Measurements from ENCODE around the gene ADK.

ADK gene

DNA sequence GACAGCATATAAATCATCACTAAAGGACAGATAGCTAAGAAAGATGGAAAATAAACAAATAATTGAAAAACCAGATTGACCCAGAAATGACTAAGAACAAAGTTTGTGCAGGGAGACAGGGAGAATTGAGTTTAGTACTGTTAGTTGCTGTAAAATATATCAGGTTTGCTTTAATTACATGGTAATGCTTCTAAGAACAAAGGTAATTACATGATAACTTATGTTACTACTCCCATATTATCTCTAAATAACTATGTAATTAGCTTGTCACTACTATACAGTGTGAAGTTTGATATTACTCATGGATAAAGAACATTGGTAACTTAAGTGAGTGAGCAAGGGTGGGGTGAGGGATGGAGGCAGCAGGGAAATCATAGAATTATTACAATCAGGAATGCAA is 540.1 kb downstream of the ADK start:
- no peak for DNase-seq (ENCODE audit: low read depth, low spot score)
- Histone ChIP-seq H3K4me1 (ENCODE audit: control insufficient read depth, insufficient read depth, low read length) (no peaks in the 10 kb centered on the region), H3K27me3 (ENCODE audit: control insufficient read depth, insufficient read depth, low read length) (no peaks in the 10 kb centered on the region)

GRCh38 chr10:74704629-74705357 is 553.8 kb downstream of the ADK start:
- H3K4me1 ChIP-seq (ENCODE audit: control insufficient read depth, insufficient read depth, low read length): no peaks in the 10 kb centered on the region
- H3K36me3 ChIP-seq (ENCODE audit: control insufficient read depth, insufficient read depth, low read length): no peaks in the 10 kb centered on the region
- DNase-seq (ENCODE audit: low read depth, low spot score): no peak
- WGBS (ENCODE audit: insufficient coverage, insufficient read length): no CpG with 5 or more reads among the region's 3 CpGs
- H3K27ac ChIP-seq (ENCODE audit: low read length): no peak overlapping the region
- no peaks in the 10 kb centered on the region for H3K27me3 ChIP-seq (ENCODE audit: control insufficient read depth, insufficient read depth, low read length)
- no peak overlapping the region for H3K4me3 ChIP-seq (ENCODE audit: low read length)
- H3K9me3 ChIP-seq (ENCODE audit: control insufficient read depth, insufficient read depth, low read length): no peaks in the 10 kb centered on the region

More for the DNA sequence above, 540.1 kb downstream of the ADK start:
- H3K9me3 ChIP-seq (ENCODE audit: control insufficient read depth, insufficient read depth, low read length): no peaks in the 10 kb centered on the region
- no peak overlapping the region for H3K4me3 ChIP-seq (ENCODE audit: low read length)
- H3K36me3 ChIP-seq (ENCODE audit: control insufficient read depth, insufficient read depth, low read length): no peaks in the 10 kb centered on the region
- H3K27ac ChIP-seq (ENCODE audit: low read length): no peak overlapping the region

DNA sequence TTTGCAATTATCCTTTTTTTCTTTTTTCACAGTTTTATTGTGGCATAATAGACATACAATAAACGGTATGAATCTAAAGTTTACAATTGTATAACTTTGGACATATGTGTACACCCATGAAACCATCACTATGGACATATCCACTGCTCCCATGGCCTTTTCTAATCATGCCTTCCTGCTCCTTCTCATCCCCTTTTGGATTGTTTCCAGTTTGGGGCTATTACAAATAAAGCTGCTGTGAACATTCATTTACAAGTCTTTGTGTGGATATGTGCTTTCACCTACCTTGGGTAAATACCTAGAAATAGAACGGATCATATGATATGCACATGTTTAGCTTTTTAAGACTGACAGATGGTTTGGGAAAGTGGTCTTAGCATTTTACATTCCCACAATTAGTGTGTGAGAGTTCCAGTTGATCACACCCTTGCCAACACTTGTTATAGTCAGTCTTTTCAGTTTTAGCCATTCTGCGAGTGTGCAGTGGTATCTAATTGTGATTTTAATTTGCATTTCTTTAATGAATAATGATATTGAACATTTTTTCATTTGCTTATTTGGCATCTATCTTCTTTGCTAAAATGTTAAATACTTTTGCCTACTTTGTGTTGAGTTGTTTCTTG is 554.4 kb downstream of the ADK start:
- DNase-seq (ENCODE audit: low read depth, low spot score): no peak
- Histone ChIP-seq H3K4me3 (ENCODE audit: low read length) (no peak overlapping the region), H3K36me3 (ENCODE audit: control insufficient read depth, insufficient read depth, low read length) (no peaks in the 10 kb centered on the region), H3K9me3 (ENCODE audit: control insufficient read depth, insufficient read depth, low read length) (no peaks in the 10 kb centered on the region), H3K27me3 (ENCODE audit: control insufficient read depth, insufficient read depth, low read length) (no peaks in the 10 kb centered on the region), H3K27ac (ENCODE audit: low read length) (no peak overlapping the region), H3K4me1 (ENCODE audit: control insufficient read depth, insufficient read depth, low read length) (no peaks in the 10 kb centered on the region)
- no CpG with 5 or more reads among the region's 3 CpGs for WGBS (ENCODE audit: insufficient coverage, insufficient read length)

DNA sequence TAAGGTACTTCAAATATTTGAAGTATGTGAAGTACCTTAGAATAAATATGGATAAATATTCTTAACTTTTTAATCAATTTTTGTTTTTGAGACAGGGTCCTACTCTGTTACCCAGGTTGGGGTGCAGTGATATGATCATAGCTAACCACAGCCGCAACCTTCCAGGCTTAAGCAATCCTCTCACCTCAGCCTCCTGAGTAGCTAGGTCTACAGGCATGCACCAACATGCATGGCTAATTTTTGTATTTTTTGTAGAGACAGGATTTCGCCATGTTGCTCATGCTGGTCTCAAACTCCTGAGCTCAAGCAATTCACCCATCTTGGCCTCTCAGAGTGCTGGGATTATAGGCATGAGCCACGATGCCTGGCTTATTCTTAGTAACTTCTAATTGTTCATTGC is 555.9 kb downstream of the ADK start:
- no peak for DNase-seq (ENCODE audit: low read depth, low spot score)
- Histone ChIP-seq H3K27ac (ENCODE audit: low read length) (no peak overlapping the region), H3K4me3 (ENCODE audit: low read length) (no peak overlapping the region), H3K27me3 (ENCODE audit: control insufficient read depth, insufficient read depth, low read length) (no peaks in the 10 kb centered on the region), H3K36me3 (ENCODE audit: control insufficient read depth, insufficient read depth, low read length) (no peaks in the 10 kb centered on the region), H3K9me3 (ENCODE audit: control insufficient read depth, insufficient read depth, low read length) (no peaks in the 10 kb centered on the region), H3K4me1 (ENCODE audit: control insufficient read depth, insufficient read depth, low read length) (no peaks in the 10 kb centered on the region)
- WGBS (ENCODE audit: insufficient coverage, insufficient read length): no CpG with 5 or more reads among the region's 3 CpGs

GRCh38 chr10:74708246-74708645 is 557.2 kb downstream of the ADK start:
- DNase-seq (ENCODE audit: low read depth, low spot score): no peak
- Histone ChIP-seq H3K4me3 (ENCODE audit: low read length) (no peak overlapping the region), H3K27me3 (ENCODE audit: control insufficient read depth, insufficient read depth, low read length) (no peaks in the 10 kb centered on the region), H3K9me3 (ENCODE audit: control insufficient read depth, insufficient read depth, low read length) (no peaks in the 10 kb centered on the region), H3K36me3 (ENCODE audit: control insufficient read depth, insufficient read depth, low read length) (no peaks in the 10 kb centered on the region), H3K27ac (ENCODE audit: low read length) (no peak overlapping the region), H3K4me1 (ENCODE audit: control insufficient read depth, insufficient read depth, low read length) (no peaks in the 10 kb centered on the region)
- no CpG with 5 or more reads among the region's 2 CpGs for WGBS (ENCODE audit: insufficient coverage, insufficient read length)

GRCh38 chr10:74718208-74718607 is 567.2 kb downstream of the ADK start:
- DNase-seq (ENCODE audit: low read depth, low spot score): no peak
- no CpG with 5 or more reads among the region's 1 CpG for WGBS (ENCODE audit: insufficient coverage, insufficient read length)
- Histone ChIP-seq H3K4me3 (ENCODE audit: low read length) (no peak overlapping the region), H3K27me3 (ENCODE audit: control insufficient read depth, insufficient read depth, low read length) (no peaks in the 10 kb centered on the region), H3K36me3 (ENCODE audit: control insufficient read depth, insufficient read depth, low read length) (no peaks in the 10 kb centered on the region), H3K9me3 (ENCODE audit: control insufficient read depth, insufficient read depth, low read length) (peaks cover 2% of the 10 kb centered on the region; the same call in 1 of the 2 replicates), H3K4me1 (ENCODE audit: control insufficient read depth, insufficient read depth, low read length) (no peaks in the 10 kb centered on the region), H3K27ac (ENCODE audit: low read length) (no peak overlapping the region)

GRCh38 chr10:74728225-74728624 is 577.2 kb downstream of the ADK start:
- Histone ChIP-seq H3K27ac (ENCODE audit: low read length) (no peak overlapping the region), H3K27me3 (ENCODE audit: control insufficient read depth, insufficient read depth, low read length) (no peaks in the 10 kb centered on the region), H3K36me3 (ENCODE audit: control insufficient read depth, insufficient read depth, low read length) (no peaks in the 10 kb centered on the region), H3K4me3 (ENCODE audit: low read length) (no peak overlapping the region), H3K4me1 (ENCODE audit: control insufficient read depth, insufficient read depth, low read length) (peaks cover 5% of the 10 kb centered on the region; the same call in 1 of the 2 replicates), H3K9me3 (ENCODE audit: control insufficient read depth, insufficient read depth, low read length) (no peaks in the 10 kb centered on the region; the same call in 1 of the 2 replicates)
- WGBS (ENCODE audit: insufficient coverage, insufficient read length): no CpG with 5 or more reads among the region's 1 CpG
- no peak for DNase-seq (ENCODE audit: low read depth, low spot score)

- Histone ChIP-seq H3K27me3 (ENCODE audit: control insufficient read depth, insufficient read depth, low read length) (no peaks in the 10 kb centered on the region), H3K9me3 (ENCODE audit: control insufficient read depth, insufficient read depth, low read length) (no peaks in the 10 kb centered on the region; the same call in 1 of the 2 replicates), H3K4me3 (ENCODE audit: low read length) (no peak overlapping the region), H3K36me3 (ENCODE audit: control insufficient read depth, insufficient read depth, low read length) (no peaks in the 10 kb centered on the region), H3K27ac (ENCODE audit: low read length) (peak overlapping the region; percentile 4), H3K4me1 (ENCODE audit: control insufficient read depth, insufficient read depth, low read length) (peaks cover 5% of the 10 kb centered on the region; the same call in 1 of the 2 replicates)
- peak; percentile 60 for DNase-seq (ENCODE audit: low read depth, low spot score)
- no CpG with 5 or more reads among the region's 4 CpGs for WGBS (ENCODE audit: insufficient coverage, insufficient read length)
These were observed 579.2 kb downstream of the ADK start for GRCh38 chr10:74730246-74730645.

GRCh38 chr10:74733612-74734011 is 582.6 kb downstream of the ADK start:
- peaks cover 5% of the 10 kb centered on the region; the same call in 1 of the 2 replicates for H3K4me1 ChIP-seq (ENCODE audit: control insufficient read depth, insufficient read depth, low read length)
- H3K27me3 ChIP-seq (ENCODE audit: control insufficient read depth, insufficient read depth, low read length): no peaks in the 10 kb centered on the region
- WGBS (ENCODE audit: insufficient coverage, insufficient read length): no CpG with 5 or more reads among the region's 1 CpG
- no peak overlapping the region for H3K4me3 ChIP-seq (ENCODE audit: low read length)
- no peaks in the 10 kb centered on the region for H3K9me3 ChIP-seq (ENCODE audit: control insufficient read depth, insufficient read depth, low read length)
- no peak for DNase-seq (ENCODE audit: low read depth, low spot score)
- no peaks in the 10 kb centered on the region for H3K36me3 ChIP-seq (ENCODE audit: control insufficient read depth, insufficient read depth, low read length)
- no peak overlapping the region for H3K27ac ChIP-seq (ENCODE audit: low read length)

- no peak overlapping the region for H3K4me3 ChIP-seq (ENCODE audit: low read length)
- H3K27me3 ChIP-seq (ENCODE audit: control insufficient read depth, insufficient read depth, low read length): no peaks in the 10 kb centered on the region
- H3K36me3 ChIP-seq (ENCODE audit: control insufficient read depth, insufficient read depth, low read length): no peaks in the 10 kb centered on the region
- H3K27ac ChIP-seq (ENCODE audit: low read length): no peak overlapping the region
- H3K4me1 ChIP-seq (ENCODE audit: control insufficient read depth, insufficient read depth, low read length): no peaks in the 10 kb centered on the region; the same call in none of the 2 replicates
- no peaks in the 10 kb centered on the region for H3K9me3 ChIP-seq (ENCODE audit: control insufficient read depth, insufficient read depth, low read length)
- DNase-seq (ENCODE audit: low read depth, low spot score): no peak
- WGBS (ENCODE audit: insufficient coverage, insufficient read length): no CpG with 5 or more reads among the region's 2 CpGs
These were observed 585.0 kb downstream of the ADK start for GRCh38 chr10:74736029-74736428.

DNA sequence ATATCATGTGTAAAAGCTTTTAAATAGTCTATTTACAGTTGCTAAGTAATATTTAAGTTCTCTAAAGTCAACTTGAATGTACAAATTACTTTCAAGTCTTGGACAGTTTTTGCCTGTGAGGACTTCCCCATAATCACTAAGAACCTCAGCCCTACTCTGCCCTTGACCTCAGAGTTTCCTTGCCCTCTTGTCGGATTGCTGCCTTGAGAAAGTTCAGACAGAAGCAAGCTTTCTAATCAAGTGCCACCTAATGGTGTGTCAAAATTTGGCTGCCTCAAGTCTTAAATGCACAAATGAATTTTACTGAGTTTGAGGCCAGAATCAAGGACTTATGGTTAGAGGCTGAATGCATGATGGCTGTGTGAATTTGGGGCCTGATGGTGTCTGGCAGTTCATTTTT is 587.0 kb downstream of the ADK start:
- Histone ChIP-seq H3K4me3 (ENCODE audit: low read length) (no peak overlapping the region), H3K27me3 (ENCODE audit: control insufficient read depth, insufficient read depth, low read length) (no peaks in the 10 kb centered on the region), H3K36me3 (ENCODE audit: control insufficient read depth, insufficient read depth, low read length) (no peaks in the 10 kb centered on the region), H3K4me1 (ENCODE audit: control insufficient read depth, insufficient read depth, low read length) (no peaks in the 10 kb centered on the region; the same call in none of the 2 replicates), H3K27ac (ENCODE audit: low read length) (no peak overlapping the region), H3K9me3 (ENCODE audit: control insufficient read depth, insufficient read depth, low read length) (no peaks in the 10 kb centered on the region)
- no peak for DNase-seq (ENCODE audit: low read depth, low spot score)
- WGBS (ENCODE audit: insufficient coverage, insufficient read length): no CpG with 5 or more reads among the region's 1 CpG

All from iPS DF 6.9 (cell line).